ENCODE data around the gene CXCL1.

CXCL1 gene

DNA sequence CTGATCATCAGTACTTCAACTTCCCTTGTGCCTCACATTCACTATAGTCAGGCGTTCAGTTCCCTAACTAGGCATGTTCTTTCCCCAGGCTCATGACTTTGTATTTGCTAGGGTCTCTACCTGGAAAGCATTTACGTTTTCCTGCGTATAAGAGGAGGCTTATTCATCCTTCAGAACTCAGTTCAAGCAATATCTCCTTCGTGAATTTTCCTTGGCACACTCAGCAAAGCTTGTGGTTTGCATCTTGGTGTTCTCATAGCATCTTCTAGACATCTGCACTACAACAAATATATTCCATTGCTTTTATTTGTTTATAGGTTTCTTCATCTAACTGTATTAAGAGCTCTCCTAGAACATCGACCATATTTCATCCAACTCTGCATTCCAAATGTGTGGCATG lies 30.1 kb upstream of the CXCL1 start:
- H3K27ac ChIP-seq (ENCODE audit: low read length), result no peak overlapping the region
- no peaks in the 10 kb centered on the region for H3K9me3 ChIP-seq (ENCODE audit: insufficient read depth, low read length, severe bottlenecking)
- ATAC-seq (ENCODE audit: insufficient read depth, low read depth) (no peak), DNase-seq (no peak)
- H3K9ac ChIP-seq (ENCODE audit: low read depth, low read length), result no peak overlapping the region
- no peak overlapping the region for H2AFZ ChIP-seq (ENCODE audit: low read depth, low read length)
- H3K4me1 ChIP-seq (ENCODE audit: insufficient read depth, low read length), result no peaks in the 10 kb centered on the region
- H3K36me3 ChIP-seq (ENCODE audit: insufficient read depth, low read length), result no peaks in the 10 kb centered on the region
- no peaks in the 10 kb centered on the region for H4K20me1 ChIP-seq (ENCODE audit: insufficient read depth, low read length)
- no peak for TF ChIP-seq EZH2 (IDR thresholded peaks at IDR 0.05; ENCODE audit: borderline replicate concordance, low read depth, low read length, severe bottlenecking)
- TF ChIP-seq, protein P1, sequence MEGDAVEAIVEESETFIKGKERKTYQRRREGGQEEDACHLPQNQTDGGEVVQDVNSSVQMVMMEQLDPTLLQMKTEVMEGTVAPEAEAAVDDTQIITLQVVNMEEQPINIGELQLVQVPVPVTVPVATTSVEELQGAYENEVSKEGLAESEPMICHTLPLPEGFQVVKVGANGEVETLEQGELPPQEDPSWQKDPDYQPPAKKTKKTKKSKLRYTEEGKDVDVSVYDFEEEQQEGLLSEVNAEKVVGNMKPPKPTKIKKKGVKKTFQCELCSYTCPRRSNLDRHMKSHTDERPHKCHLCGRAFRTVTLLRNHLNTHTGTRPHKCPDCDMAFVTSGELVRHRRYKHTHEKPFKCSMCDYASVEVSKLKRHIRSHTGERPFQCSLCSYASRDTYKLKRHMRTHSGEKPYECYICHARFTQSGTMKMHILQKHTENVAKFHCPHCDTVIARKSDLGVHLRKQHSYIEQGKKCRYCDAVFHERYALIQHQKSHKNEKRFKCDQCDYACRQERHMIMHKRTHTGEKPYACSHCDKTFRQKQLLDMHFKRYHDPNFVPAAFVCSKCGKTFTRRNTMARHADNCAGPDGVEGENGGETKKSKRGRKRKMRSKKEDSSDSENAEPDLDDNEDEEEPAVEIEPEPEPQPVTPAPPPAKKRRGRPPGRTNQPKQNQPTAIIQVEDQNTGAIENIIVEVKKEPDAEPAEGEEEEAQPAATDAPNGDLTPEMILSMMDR (IDR thresholded peaks at IDR 0.05; ENCODE audit: borderline replicate concordance, extremely low read depth, low read length, poor library complexity, severe bottlenecking), result no peak
- no peak overlapping the region for H3K4me2 ChIP-seq (ENCODE audit: insufficient read depth, low read length)
- H3K4me3 ChIP-seq (ENCODE audit: low read depth in 1 of 2, low read length in 2 of 2), result no peak overlapping the region
- no peaks in the 10 kb centered on the region for H3K79me2 ChIP-seq (ENCODE audit: insufficient read depth, low read length)
- H3K27me3 ChIP-seq (ENCODE audit: insufficient read depth, low read length, poor library complexity), result no peaks in the 10 kb centered on the region

DNA sequence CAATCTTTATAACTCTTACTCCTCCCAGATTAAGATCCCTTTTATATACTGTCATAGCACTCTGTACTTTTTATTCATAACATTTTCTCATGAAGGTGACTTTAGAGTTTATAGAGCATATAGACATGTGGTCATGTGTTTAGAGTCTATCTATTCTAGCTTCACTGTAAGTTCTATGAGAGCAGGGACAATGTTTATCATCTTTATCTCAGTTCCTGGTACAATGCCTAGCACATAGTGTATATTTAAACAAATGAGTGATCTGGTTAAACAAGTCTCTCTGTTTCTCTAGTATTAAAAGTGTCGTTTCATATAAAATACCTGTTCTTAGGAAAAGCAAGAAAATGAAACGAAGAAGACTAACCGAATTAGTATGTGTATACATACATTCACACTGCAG lies 29.5 kb upstream of the CXCL1 start:
- H4K20me1 ChIP-seq (ENCODE audit: insufficient read depth, low read length), result no peaks in the 10 kb centered on the region
- H3K9ac ChIP-seq (ENCODE audit: low read depth, low read length), result no peak overlapping the region
- no peaks in the 10 kb centered on the region for H3K36me3 ChIP-seq (ENCODE audit: insufficient read depth, low read length)
- no peak overlapping the region for H3K4me2 ChIP-seq (ENCODE audit: insufficient read depth, low read length)
- DNase-seq, result no peak
- no peaks in the 10 kb centered on the region for H3K9me3 ChIP-seq (ENCODE audit: insufficient read depth, low read length, severe bottlenecking)
- no peaks in the 10 kb centered on the region for H3K27me3 ChIP-seq (ENCODE audit: insufficient read depth, low read length, poor library complexity)
- ATAC-seq (ENCODE audit: insufficient read depth, low read depth), result no peak
- no peak overlapping the region for H3K27ac ChIP-seq (ENCODE audit: low read length)
- H2AFZ ChIP-seq (ENCODE audit: low read depth, low read length), result no peak overlapping the region
- TF ChIP-seq, protein P1 (IDR thresholded peaks at IDR 0.05; ENCODE audit: borderline replicate concordance, extremely low read depth, low read length, poor library complexity, severe bottlenecking), result no peak
- no peak for TF ChIP-seq EZH2 (IDR thresholded peaks at IDR 0.05; ENCODE audit: borderline replicate concordance, low read depth, low read length, severe bottlenecking)
- no peak overlapping the region for H3K4me3 ChIP-seq (ENCODE audit: low read depth in 1 of 2, low read length in 2 of 2)
- H3K79me2 ChIP-seq (ENCODE audit: insufficient read depth, low read length), result no peaks in the 10 kb centered on the region
- H3K4me1 ChIP-seq (ENCODE audit: insufficient read depth, low read length), result no peaks in the 10 kb centered on the region

DNA sequence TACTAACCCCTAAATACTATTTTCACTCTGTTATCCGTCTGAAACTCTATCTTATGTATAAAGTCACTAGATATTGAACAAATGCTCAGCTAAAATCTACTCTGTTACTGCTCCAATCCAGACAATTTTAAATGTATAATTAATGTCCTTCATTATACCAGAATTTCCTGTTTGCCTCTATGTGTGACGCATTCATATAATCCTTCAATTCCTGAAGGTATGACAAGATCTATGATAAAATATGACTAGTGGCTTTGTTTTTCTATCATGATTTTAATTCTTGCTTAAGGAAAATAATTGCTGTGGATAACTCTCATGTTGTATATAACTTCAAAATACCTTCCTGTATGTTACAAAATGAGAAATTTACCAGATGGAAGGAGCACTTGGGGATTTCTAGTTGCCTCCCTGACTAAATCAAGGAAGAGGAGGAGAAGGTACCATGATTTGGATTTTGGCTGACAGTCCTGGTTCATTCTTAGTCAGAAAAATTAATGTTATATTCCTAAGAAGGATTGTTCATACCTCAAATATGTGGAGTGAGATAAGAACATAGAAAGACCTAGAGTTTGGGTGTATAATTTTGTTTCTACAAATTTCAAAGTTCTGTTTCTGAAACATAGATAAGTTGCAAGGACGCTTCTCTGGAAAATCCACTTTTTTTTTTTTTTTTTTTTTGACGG lies 27.8 kb upstream of the CXCL1 start:
- DNase-seq, result no peak

More for the DNA sequence above, 27.8 kb upstream of the CXCL1 start:
- Histone ChIP-seq H3K4me2 (ENCODE audit: insufficient read depth, low read length) (no peak overlapping the region), H3K27ac (ENCODE audit: low read length) (no peak overlapping the region), H3K9ac (ENCODE audit: low read depth, low read length) (no peak overlapping the region), H3K4me3 (ENCODE audit: low read depth in 1 of 2, low read length in 2 of 2) (no peak overlapping the region), H3K79me2 (ENCODE audit: insufficient read depth, low read length) (no peaks in the 10 kb centered on the region), H3K9me3 (ENCODE audit: insufficient read depth, low read length, severe bottlenecking) (no peaks in the 10 kb centered on the region), H3K27me3 (ENCODE audit: insufficient read depth, low read length, poor library complexity) (no peaks in the 10 kb centered on the region), H2AFZ (ENCODE audit: low read depth, low read length) (no peak overlapping the region), H3K36me3 (ENCODE audit: insufficient read depth, low read length) (no peaks in the 10 kb centered on the region), H3K4me1 (ENCODE audit: insufficient read depth, low read length) (no peaks in the 10 kb centered on the region), H4K20me1 (ENCODE audit: insufficient read depth, low read length) (no peaks in the 10 kb centered on the region)
- no peak for TF ChIP-seq EZH2 (IDR thresholded peaks at IDR 0.05; ENCODE audit: borderline replicate concordance, low read depth, low read length, severe bottlenecking)
- TF ChIP-seq, protein P1 (IDR thresholded peaks at IDR 0.05; ENCODE audit: borderline replicate concordance, extremely low read depth, low read length, poor library complexity, severe bottlenecking), result no peak
- ATAC-seq (ENCODE audit: insufficient read depth, low read depth), result no peak
